Measurements from ENCODE around the gene VWF. TPM values are rescaled to one million over a fixed set of nuclear protein-coding genes. Genes with fewer than 3 reads are reported as not detected.

Gene VWF
- total and polyA plus RNA-seq, 10 of the 15 experiments (the other 5 are each of a cell fraction or from before 2014, with no cell fraction given): 0.08 to 0.23 TPM; not detected in 8

DNA sequence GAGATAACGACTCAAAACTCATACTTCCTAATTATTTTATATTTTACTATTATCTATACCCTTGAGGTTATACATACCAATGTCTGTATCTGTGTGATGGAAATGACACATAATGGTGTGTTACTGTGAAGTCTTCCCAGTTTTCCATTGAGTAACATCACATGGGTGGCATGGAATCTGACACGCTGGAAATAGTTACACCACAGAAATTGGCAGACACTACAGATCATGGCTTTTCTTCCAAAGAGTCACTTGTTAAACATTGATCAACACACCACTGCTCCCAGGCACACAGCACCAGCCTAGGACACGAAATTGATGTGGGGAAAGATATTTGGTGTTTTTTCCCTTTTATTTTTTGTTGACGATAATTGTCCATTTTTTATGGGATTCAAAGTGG is 33.0 kb upstream of the VWF start:
- no peak overlapping the region for H2AFZ ChIP-seq (ENCODE audit: control insufficient read depth, low read depth, low read length)
- no peak overlapping the region for H3K4me3 ChIP-seq
- H4K20me1 ChIP-seq (ENCODE audit: control insufficient read depth, insufficient read depth): no peaks in the 10 kb centered on the region
- ChIA-PET POLR2A (no interaction called here), SMC1A (ENCODE audit: uncharacterized antibody, unreplicated experiment) (no interaction called here), RAD21 (ENCODE audit: unreplicated experiment) (no interaction called here), CTCF (no interaction called here)
- no peaks in the 10 kb centered on the region for H3K27me3 ChIP-seq (replicated peaks in 1 of 2; ENCODE audit: control insufficient read depth in 2 of 2, insufficient read depth in 2 of 2, low read length in 1 of 2)
- no peaks in the 10 kb centered on the region for H3K4me1 ChIP-seq (ENCODE audit: control insufficient read depth, insufficient read depth, low read length)
- no peak for DNase-seq (ENCODE audit: low read depth, low spot score)
- no TSS peak for BruUV-seq (replicated peaks)
- H3K27ac ChIP-seq (ENCODE audit: control insufficient read depth, insufficient read depth): no peak overlapping the region
- no peak for ATAC-seq
- in situ Hi-C loops (cut with MboI) (no loop called here), intact Hi-C loops (cut with micrococcal nuclease; ENCODE audit: unreplicated experiment) (no loop called here)
- TF ChIP-seq, protein P1, sequence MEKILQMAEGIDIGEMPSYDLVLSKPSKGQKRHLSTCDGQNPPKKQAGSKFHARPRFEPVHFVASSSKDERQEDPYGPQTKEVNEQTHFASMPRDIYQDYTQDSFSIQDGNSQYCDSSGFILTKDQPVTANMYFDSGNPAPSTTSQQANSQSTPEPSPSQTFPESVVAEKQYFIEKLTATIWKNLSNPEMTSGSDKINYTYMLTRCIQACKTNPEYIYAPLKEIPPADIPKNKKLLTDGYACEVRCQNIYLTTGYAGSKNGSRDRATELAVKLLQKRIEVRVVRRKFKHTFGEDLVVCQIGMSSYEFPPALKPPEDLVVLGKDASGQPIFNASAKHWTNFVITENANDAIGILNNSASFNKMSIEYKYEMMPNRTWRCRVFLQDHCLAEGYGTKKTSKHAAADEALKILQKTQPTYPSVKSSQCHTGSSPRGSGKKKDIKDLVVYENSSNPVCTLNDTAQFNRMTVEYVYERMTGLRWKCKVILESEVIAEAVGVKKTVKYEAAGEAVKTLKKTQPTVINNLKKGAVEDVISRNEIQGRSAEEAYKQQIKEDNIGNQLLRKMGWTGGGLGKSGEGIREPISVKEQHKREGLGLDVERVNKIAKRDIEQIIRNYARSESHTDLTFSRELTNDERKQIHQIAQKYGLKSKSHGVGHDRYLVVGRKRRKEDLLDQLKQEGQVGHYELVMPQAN (conservative IDR thresholded peaks at IDR 0.05): no peak
- TF ChIP-seq SIN3A (IDR thresholded peaks at IDR 0.05; ENCODE audit: low read depth, low read length) (no peak), TCF3 (IDR thresholded peaks at IDR 0.05; ENCODE audit: borderline replicate concordance, insufficient read depth, low read depth, low read length) (no peak), POLR2AphosphoS5 (IDR thresholded peaks at IDR 0.05; ENCODE audit: low read length) (no peak), TARDBP (IDR thresholded peaks at IDR 0.05; ENCODE audit: borderline replicate concordance) (no peak), CBX3 (IDR thresholded peaks at IDR 0.05; ENCODE audit: borderline replicate concordance, low read depth) (no peak), IKZF2 (IDR thresholded peaks at IDR 0.05) (no peak), RB1 (IDR thresholded peaks at IDR 0.05; ENCODE audit: borderline replicate concordance) (no peak), BCL11A (IDR thresholded peaks at IDR 0.05; ENCODE audit: low read depth, low read length) (no peak), CHD2 (IDR thresholded peaks at IDR 0.05; ENCODE audit: borderline replicate concordance, low read depth, low read length) (no peak), IRF4 (IDR thresholded peaks at IDR 0.05; ENCODE audit: low read depth, low read length) (no peak)
- H3K9ac ChIP-seq (ENCODE audit: control insufficient read depth, insufficient read depth, low read length): no peak overlapping the region
- FAIRE-seq: no peak
- H3K36me3 ChIP-seq (ENCODE audit: control insufficient read depth in 2 of 2, insufficient read depth in 2 of 2, low read length in 1 of 2): no peaks in the 10 kb centered on the region
- no peaks in the 10 kb centered on the region for H3K79me2 ChIP-seq (ENCODE audit: control insufficient read depth, insufficient read depth, low read length)
- H3K4me2 ChIP-seq (ENCODE audit: control insufficient read depth, insufficient read depth): no peak overlapping the region
- H3K9me3 ChIP-seq (replicated peaks; ENCODE audit: control insufficient read depth, insufficient read depth, low read length): no peaks in the 10 kb centered on the region
- WGBS (ENCODE audit: insufficient coverage, insufficient replicate concordance, low lambda C conversion rate, missing lambda C conversion rate): 39% methylated on average over 4 of the region's 4 CpGs
